GM12892 (cell line): ENCODE results near the gene ZNF362.

ENCODE experiments used
- POLR2A ChIP-seq: IDR thresholded peaks from 2 replicates; pipeline ENCODE4 v1.6.1; 2011; ENCODE audit warnings: low read depth, low read length, control low read depth
- POLR2AphosphoS5 ChIP-seq: IDR thresholded peaks from 2 replicates; pipeline ENCODE4 v1.6.1; 2011; ENCODE audit warnings: low read depth, low read length, control low read depth
- TAF1 ChIP-seq: IDR thresholded peaks from 2 replicates; pipeline ENCODE4 v1.6.1; 2011; ENCODE audit warnings: low read depth, mild to moderate bottlenecking, control low read depth, low read length, borderline replicate concordance

DNA sequence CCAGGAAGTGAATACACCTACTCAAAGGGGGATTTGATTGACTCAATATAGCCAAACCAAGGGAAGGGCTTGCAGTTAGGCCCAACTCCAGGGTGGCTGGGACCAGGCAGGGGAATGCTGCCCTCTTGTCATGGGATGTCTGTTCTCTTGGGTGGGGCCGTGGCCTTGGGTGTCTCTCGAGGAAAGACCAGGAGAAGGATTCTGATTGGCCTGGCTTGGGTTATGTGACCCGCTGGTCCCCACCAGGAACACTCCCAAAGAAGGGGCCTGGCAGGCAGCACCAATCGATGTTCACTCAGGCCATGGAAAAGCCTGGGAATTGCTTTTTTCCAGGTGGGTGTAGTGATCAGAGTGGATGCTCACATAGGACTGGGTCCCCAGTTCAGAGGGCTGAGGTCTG is 10.1 kb upstream of the ZNF362 start:
- no peak for TF ChIP-seq POLR2A
- no peak for TF ChIP-seq POLR2AphosphoS5
- no peak for TF ChIP-seq TAF1
